Measurements from ENCODE around the gene ARHGEF17. TPM values are rescaled to one million over a fixed set of nuclear protein-coding genes. Genes with fewer than 3 reads are reported as not detected.

Gene ARHGEF17
- total and polyA plus RNA-seq, 2 of the 8 experiments (the other 6 are each of a cell fraction or from before 2014, with no cell fraction given), result 11.3 to 14.6 TPM

DNA sequence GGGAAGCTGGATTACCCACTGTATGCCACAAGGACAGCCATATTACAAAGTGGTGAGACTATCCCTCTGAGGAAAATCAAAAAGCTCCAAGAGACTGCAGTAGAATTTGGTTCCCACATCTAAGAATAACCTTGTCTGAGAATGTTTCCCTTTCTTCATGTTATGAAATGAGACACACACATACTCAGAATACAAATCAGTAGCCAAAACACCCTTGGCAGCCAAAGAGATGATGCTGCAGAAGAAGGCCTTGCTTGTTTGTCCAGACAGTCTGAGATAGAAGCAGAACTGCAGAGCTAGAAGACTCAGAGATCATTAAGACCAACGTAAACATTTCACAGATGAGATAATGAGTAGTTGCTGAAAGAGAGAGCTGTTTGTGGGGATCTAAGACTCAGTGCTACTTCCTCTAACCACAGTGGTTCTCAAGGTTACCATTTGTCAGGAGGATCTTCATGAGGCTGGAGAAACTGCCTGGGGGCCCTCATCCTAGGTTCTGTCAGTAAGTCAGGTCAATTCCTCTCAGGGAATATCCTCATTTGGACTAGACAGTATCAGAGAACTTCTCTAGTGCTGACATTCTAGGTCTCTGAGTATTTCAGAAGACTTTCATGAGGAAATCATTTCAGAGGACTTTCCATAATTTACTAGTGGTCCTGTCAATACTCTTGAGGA lies 107.0 kb downstream of the ARHGEF17 start:
- CTCF ChIA-PET (ENCODE audit: partially characterized antibody), result interaction anchor here (0.7 to 5.6 kb wide), 14 partner anchors 8 to 246 kb away, joined by 3 to 27 read pairs (median 4); no protein-coding TSS in a partner anchor

More for the DNA sequence above, 107.0 kb downstream of the ARHGEF17 start:
- H3K23me2 ChIP-seq (ENCODE audit: low read depth, low read length), result no peaks in the 10 kb centered on the region
- H3K79me1 ChIP-seq (ENCODE audit: low read depth, low read length), result no peaks in the 10 kb centered on the region
- H3K4me2 ChIP-seq (ENCODE audit: insufficient read depth in 1 of 2, low read depth in 2 of 2, low read length in 2 of 2), result no peak overlapping the region
- no peak overlapping the region for H2BK20ac ChIP-seq (ENCODE audit: low read length)
- H3K27ac ChIP-seq (ENCODE audit: low read depth, low read length), result no peak overlapping the region
- H3K4me3 ChIP-seq (ENCODE audit: extremely low read depth in 1 of 4, insufficient read depth in 2 of 4, low read depth in 3 of 4, low read length in 4 of 4), result no peak overlapping the region
- H3K9ac ChIP-seq (replicated peaks in 1 of 4; ENCODE audit: extremely low read depth in 1 of 4, low read depth in 3 of 4, low read length in 3 of 4), result no peak overlapping the region
- H3K56ac ChIP-seq (replicated peaks; ENCODE audit: insufficient read length, low read depth, low read length), result no peak overlapping the region
- H3K18ac ChIP-seq (ENCODE audit: extremely low read depth, low read length), result no peak overlapping the region
- H2AK5ac ChIP-seq (ENCODE audit: low read depth, low read length), result no peak overlapping the region
- no peak overlapping the region for H4K5ac ChIP-seq (ENCODE audit: insufficient read length, low read depth, low read length)
- WGBS, 2 experiments (ENCODE audit: extremely low coverage in 1 of 2, insufficient coverage in 1 of 2, insufficient read length in 1 of 2, insufficient replicate concordance in 2 of 2, low coverage in 1 of 2, low lambda C conversion rate in 2 of 2, missing lambda C conversion rate in 1 of 2), result 88% methylated on average over 1 of the region's 1 CpG; no CpG with 5 or more reads in 1 of the 2 experiments
- no peak overlapping the region for H2BK12ac ChIP-seq (ENCODE audit: low read depth, low read length)
- DNase-seq (ENCODE audit: low read depth in 1 of 2, low spot score in 2 of 2), result no peak
- H3K27me3 ChIP-seq (replicated peaks in 1 of 4; ENCODE audit: control insufficient read depth in 3 of 4, extremely low read depth in 1 of 4, insufficient read depth in 3 of 4, low read length in 3 of 4), result no peaks in the 10 kb centered on the region
- H2BK5ac ChIP-seq (ENCODE audit: low read depth, low read length), result no peak overlapping the region
- no peak for TF ChIP-seq PHF8 (conservative IDR thresholded peaks at IDR 0.05; ENCODE audit: low read depth, low read length)
- TF ChIP-seq JUND (IDR thresholded peaks at IDR 0.05; ENCODE audit: low read length), result no peak
- no peak for TF ChIP-seq SP4 (IDR thresholded peaks at IDR 0.05; ENCODE audit: low read length)
- TF ChIP-seq KDM1A (IDR thresholded peaks at IDR 0.05; ENCODE audit: borderline replicate concordance, low read length), result no peak
- no peak for TF ChIP-seq CBX8 (IDR thresholded peaks at IDR 0.05; ENCODE audit: borderline replicate concordance, low read depth, low read length)
- TF ChIP-seq, protein P1, sequence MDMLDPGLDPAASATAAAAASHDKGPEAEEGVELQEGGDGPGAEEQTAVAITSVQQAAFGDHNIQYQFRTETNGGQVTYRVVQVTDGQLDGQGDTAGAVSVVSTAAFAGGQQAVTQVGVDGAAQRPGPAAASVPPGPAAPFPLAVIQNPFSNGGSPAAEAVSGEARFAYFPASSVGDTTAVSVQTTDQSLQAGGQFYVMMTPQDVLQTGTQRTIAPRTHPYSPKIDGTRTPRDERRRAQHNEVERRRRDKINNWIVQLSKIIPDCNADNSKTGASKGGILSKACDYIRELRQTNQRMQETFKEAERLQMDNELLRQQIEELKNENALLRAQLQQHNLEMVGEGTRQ (IDR thresholded peaks at IDR 0.05; ENCODE audit: low read length), result no peak
- TF ChIP-seq BCL11A (IDR thresholded peaks at IDR 0.05; ENCODE audit: low read depth in 2 of 2, low read length in 2 of 2), result no peak
- no peak for TF ChIP-seq ASH2L (IDR thresholded peaks at IDR 0.05; ENCODE audit: low read length)
- TF ChIP-seq SIN3A (conservative IDR thresholded peaks at IDR 0.05 in 1 of 2, IDR thresholded peaks at IDR 0.05 in 1 of 2; ENCODE audit: low read depth in 1 of 2, low read length in 2 of 2), result no peak
- no peak for TF ChIP-seq BRCA1 (IDR thresholded peaks at IDR 0.05; ENCODE audit: low read depth, low read length)
- TF ChIP-seq RFX5 (IDR thresholded peaks at IDR 0.05; ENCODE audit: borderline replicate concordance, low read depth, low read length), result no peak
- TF ChIP-seq SAP30 (IDR thresholded peaks at IDR 0.05; ENCODE audit: insufficient read depth, insufficient replicate concordance, low read length), result no peak
- H3K4ac ChIP-seq (replicated peaks; ENCODE audit: insufficient read length, low read depth, low read length), result no peak overlapping the region
- no peak for FAIRE-seq
- no peak overlapping the region for H4K8ac ChIP-seq (ENCODE audit: extremely low read depth, insufficient read depth, low read length)
- H3K9me3 ChIP-seq (ENCODE audit: insufficient read depth in 2 of 2, low read depth in 1 of 2, low read length in 1 of 2), result no peaks in the 10 kb centered on the region
- H2BK15ac ChIP-seq (ENCODE audit: low read length), result no peak overlapping the region
- POLR2A ChIA-PET (ENCODE audit: partially characterized antibody), result interaction anchor here (0.9 kb wide), 1 partner anchor 12 kb away, joined by 3 read pairs; no protein-coding TSS in a partner anchor
- no peaks in the 10 kb centered on the region for H4K20me1 ChIP-seq (replicated peaks in 1 of 2; ENCODE audit: control insufficient read depth in 1 of 2, insufficient read depth in 2 of 2, low read length in 2 of 2)
- H3K36me3 ChIP-seq (ENCODE audit: control insufficient read depth in 2 of 4, insufficient read depth in 4 of 4, low read length in 3 of 4), result peaks cover 0 to 4% (median 0%) of the 10 kb centered on the region in 4 experiments; a peak in 4 of 8 replicates
- no peak overlapping the region for H2BK120ac ChIP-seq (replicated peaks; ENCODE audit: low read depth, low read length)
- H3K23ac ChIP-seq (ENCODE audit: insufficient read length), result no peak overlapping the region
- H2AFZ ChIP-seq (ENCODE audit: low read length), result no peak overlapping the region
- H3K4me1 ChIP-seq (replicated peaks in 1 of 4; ENCODE audit: control insufficient read depth in 3 of 4, insufficient read depth in 4 of 4, low read length in 3 of 4), result no peaks in the 10 kb centered on the region
- H4K91ac ChIP-seq (replicated peaks; ENCODE audit: insufficient read length, low read length), result no peak overlapping the region
- no peaks in the 10 kb centered on the region for H3K79me2 ChIP-seq (ENCODE audit: control insufficient read depth in 1 of 2, insufficient read depth in 2 of 2, low read length in 2 of 2)
- H3K14ac ChIP-seq (ENCODE audit: insufficient read length), result no peak overlapping the region

All from H1 (cell line).